Sigmoid colon (tissue), 7 donors: ENCODE measurements around the gene GFY. TPM values are rescaled to one million over a fixed set of nuclear protein-coding genes. Genes with fewer than 3 reads are reported as not detected.

Experiments
- DNase-seq: peaks from one replicate; pipeline ENCODE4 v3.0.0-alpha.2; 2019
- H3K27ac ChIP-seq, 4 donors: fragments of 200-600 bp; sonication (generic); one replicate each; pipeline ENCODE4 v1.5.1; 2016 to 2019; ENCODE audit warnings: mild to moderate bottlenecking in 1 of 4
- H3K27me3 ChIP-seq, 3 donors: fragments of 200-600 bp; sonication (generic); one replicate each; pipeline ENCODE4 v1.5.1; 2019; ENCODE audit warnings: mild to moderate bottlenecking in 1 of 3
- H3K36me3 ChIP-seq, 4 donors: fragments of 200-600 bp; sonication (generic); one replicate each; pipeline ENCODE4 v1.5.1; 2016 to 2019
- H3K4me1 ChIP-seq, 4 donors: fragments of 200-600 bp; sonication (generic); one replicate each; pipeline ENCODE4 v1.5.1; 2017 to 2019
- H3K4me3 ChIP-seq, 4 donors: fragments of 200-600 bp; sonication (generic); one replicate each; pipeline ENCODE4 v1.5.1; 2017 to 2019; ENCODE audit warnings: mild to moderate bottlenecking in 2 of 4, moderate library complexity in 1 of 4
- H3K9me3 ChIP-seq, 4 donors: fragments of 200-600 bp in 3 of 4; sonication (generic) in 3 of 4; one replicate each; pipeline versions ENCODE4 v1.5.1 to v1.6.1; 2013 to 2019
- CTCF ChIP-seq, 4 experiments: fragments of 450-650 bp in 3 of 4; fragments of 200-600 bp in 1 of 4; IDR thresholded peaks; one replicate each; pipeline ENCODE4 v1.5.1; 2016 to 2019; ENCODE audit warnings: antibody characterized with exemption in 4 of 4, mild to moderate bottlenecking in 3 of 4, moderate library complexity in 2 of 4
- EP300 ChIP-seq, 4 donors: sonication (generic); formaldehyde crosslinking; IDR thresholded peaks; one replicate each; pipeline ENCODE4 v1.6.1; 2017; ENCODE audit warnings: antibody characterized with exemption in 4 of 4
- POLR2A ChIP-seq, 2 donors: fragments of 450-650 bp; IDR thresholded peaks; one replicate each; pipeline ENCODE4 v1.6.1; 2016; ENCODE audit warnings: antibody characterized with exemption in 2 of 2, mild to moderate bottlenecking in 2 of 2, moderate library complexity in 2 of 2
- POLR2AphosphoS5 ChIP-seq, 4 donors: sonication (generic); formaldehyde crosslinking; IDR thresholded peaks; one replicate each; pipeline ENCODE4 v1.6.1; 2017; ENCODE audit warnings: antibody characterized with exemption in 4 of 4
- WGBS, 2 donors: extraction: QIAGEN DNeasy Blood & Tissue Kit; methylation state at CpG; one replicate each; pipeline ENCODE4 v1.1.7; 2013; 5-methylcytosine and 5-hydroxymethylcytosine counted together
- intact Hi-C: fragments of 100-400 bp; cut with DNase I; formaldehyde crosslinking; loops from one replicate; pipeline ENCODE4 v1.15.1; 2023
- polyA plus RNA-seq, 3 donors: library from polyadenylated mRNA; stranded (reverse); fragments of 200-250 nt; gene quantifications; one replicate each; pipeline ENCODE4 v1.2.3, GENCODE V29; 2013
- total RNA-seq, 4 donors: library from RNA; depleted of rRNA; stranded (reverse); fragments of >200 nt; gene quantifications; one replicate each; pipeline ENCODE4 v1.1.0, GENCODE V29; 2016
- donor health status: healthy with polysubstance abuse.
- donor health status: Bipolar disorder and iron deficiency.
- donor health status: healthy.

GFY gene
- total and polyA plus RNA-seq, 7 donors, result not detected

GRCh38 chr19:49423985-49424303, 1.2 kb upstream of the GFY start:
- intact Hi-C loops, result no loop called here
- TF ChIP-seq EP300 (IDR thresholded peaks at IDR 0.05), result no peak
- TF ChIP-seq POLR2A (IDR thresholded peaks at IDR 0.05), result no peak
- no peak for TF ChIP-seq CTCF (IDR thresholded peaks at IDR 0.05)
- TF ChIP-seq POLR2AphosphoS5 (IDR thresholded peaks at IDR 0.05), result no peak
- no peaks in the 10 kb centered on the region for H3K9me3 ChIP-seq
- peaks cover 0 to 39% (median 38%) of the 10 kb centered on the region in 4 donors for H3K4me1 ChIP-seq
- peaks cover 76 to 100% (median 98%) of the 10 kb centered on the region in 3 donors for H3K27me3 ChIP-seq
- H3K27ac ChIP-seq, result no peak overlapping the region
- DNase-seq, result no peak
- no peak overlapping the region for H3K4me3 ChIP-seq
- 5 to 7% methylated on average over 3 of the region's 3 CpGs for WGBS, 2 donors
- H3K36me3 ChIP-seq, result no peaks in the 10 kb centered on the region

- Histone ChIP-seq H3K27me3 (peaks cover 78 to 100% (median 97%) of the 10 kb centered on the region in 3 donors), H3K4me3 (no peak overlapping the region), H3K4me1 (peaks cover 0 to 34% (median 33%) of the 10 kb centered on the region in 4 donors), H3K27ac (no peak overlapping the region), H3K36me3 (no peaks in the 10 kb centered on the region), H3K9me3 (no peaks in the 10 kb centered on the region)
- TF ChIP-seq POLR2A (IDR thresholded peaks at IDR 0.05) (no peak), POLR2AphosphoS5 (IDR thresholded peaks at IDR 0.05) (no peak), CTCF (IDR thresholded peaks at IDR 0.05) (no peak), EP300 (IDR thresholded peaks at IDR 0.05) (no peak)
- intact Hi-C loops, result no loop called here
- WGBS, 2 donors, result 4 to 6% methylated on average over 30 of the region's 30 CpGs
- no peak for DNase-seq
These were observed 869 bp downstream of the GFY start for GRCh38 chr19:49425922-49426592.

- H3K4me3 ChIP-seq, result no peak overlapping the region
- no peak overlapping the region for H3K27ac ChIP-seq
- no peaks in the 10 kb centered on the region for H3K36me3 ChIP-seq
- TF ChIP-seq POLR2A (IDR thresholded peaks at IDR 0.05) (no peak), CTCF (IDR thresholded peaks at IDR 0.05) (no peak), EP300 (IDR thresholded peaks at IDR 0.05) (no peak), POLR2AphosphoS5 (IDR thresholded peaks at IDR 0.05) (no peak)
- H3K27me3 ChIP-seq, result peaks cover 78 to 100% (median 97%) of the 10 kb centered on the region in 3 donors
- 52 to 55% methylated on average over 12 of the region's 12 CpGs for WGBS, 2 donors
- no peak for DNase-seq
- intact Hi-C loops, result no loop called here
- H3K4me1 ChIP-seq, result peaks cover 0 to 27% (median 23%) of the 10 kb centered on the region in 4 donors
- no peaks in the 10 kb centered on the region for H3K9me3 ChIP-seq
These were observed 2.2 kb downstream of the GFY start for GRCh38 chr19:49427339-49427738.

- H3K36me3 ChIP-seq, result no peaks in the 10 kb centered on the region
- peaks cover 0 to 20% (median 17%) of the 10 kb centered on the region in 4 donors for H3K4me1 ChIP-seq
- H3K4me3 ChIP-seq, result no peak overlapping the region
- no peaks in the 10 kb centered on the region for H3K9me3 ChIP-seq
- intact Hi-C loops, result no loop called here
- no peak for DNase-seq
- H3K27me3 ChIP-seq, result peaks cover 78 to 100% (median 97%) of the 10 kb centered on the region in 3 donors
- TF ChIP-seq CTCF (IDR thresholded peaks at IDR 0.05) (no peak), POLR2A (IDR thresholded peaks at IDR 0.05) (no peak), EP300 (IDR thresholded peaks at IDR 0.05) (no peak), POLR2AphosphoS5 (IDR thresholded peaks at IDR 0.05) (no peak)
- H3K27ac ChIP-seq, result no peak overlapping the region
- 2% methylated on average over 45 of the region's 45 CpGs for WGBS, 2 donors
These were observed 2.8 kb downstream of the GFY start for GRCh38 chr19:49427855-49428546.
